ENCODE data around the gene MYEF2.

GRCh38 chr15:48182749-48183148 is 4.7 kb upstream of the MYEF2 start:
- TF ChIP-seq CTCF (conservative IDR thresholded peaks at IDR 0.05; ENCODE audit: low read length) (no peak), EZH2phosphoT487 (IDR thresholded peaks at IDR 0.05; ENCODE audit: borderline replicate concordance, low read depth, low read length) (no peak)
